HepG2 (cell line): ENCODE data around the gene NT5C3B. TPM values are rescaled to one million over a fixed set of nuclear protein-coding genes. Genes with fewer than 3 reads are reported as not detected.
A peak's percentile ranks its signal among the peaks of the same experiment; 100 is the strongest.

Experiments used
- ARID2 ChIP-seq: sonication (generic); formaldehyde crosslinking; IDR thresholded peaks from 2 replicates; pipeline ENCODE4 v1.8.1; 2022; ENCODE audit warnings: mild to moderate bottlenecking, missing genetic modification reagents, borderline replicate concordance
- FOXA1 ChIP-seq, 2 experiments: fragments of 450-650 bp in 1 of 2; sonication (generic) in 1 of 2; formaldehyde crosslinking in 1 of 2; IDR thresholded peaks; 2 replicates each; pipeline versions ENCODE4 v1.4.0 to v1.6.1; 2016 to 2020; ENCODE audit warnings: missing genetic modification reagents in 1 of 2
- HCFC1 ChIP-seq: fragments of 150-350 bp; IDR thresholded peaks from 2 replicates; pipeline ENCODE4 v1.6.1; 2014; ENCODE audit warnings: low read depth, low read length
- HMG20B ChIP-seq: conservative IDR thresholded peaks from 2 replicates; pipeline ENCODE4 v1.6.1; 2016; ENCODE audit warnings: missing genetic modification reagents, missing compliant biosample characterization
- HNRNPK ChIP-seq: fragments of 200-400 bp; formaldehyde crosslinking; IDR thresholded peaks from 2 replicates; pipeline ENCODE4 v1.6.1; 2018; ENCODE audit warnings: low read length, low read depth, moderate library complexity, mild to moderate bottlenecking; ENCODE audit not compliant: poor library complexity, severe bottlenecking
- KDM6A ChIP-seq: IDR thresholded peaks from 2 replicates; pipeline ENCODE4 v1.6.1; 2016; ENCODE audit warnings: low read depth
- KLF15 ChIP-seq: sonication (generic); formaldehyde crosslinking; IDR thresholded peaks from 2 replicates; pipeline ENCODE4 v1.8.1; 2023; ENCODE audit warnings: borderline replicate concordance, mild to moderate bottlenecking, inconsistent platforms, missing genetic modification reagents, mixed read lengths
- NR2F2 ChIP-seq: IDR thresholded peaks from 2 replicates; pipeline ENCODE4 v1.6.1; 2012; ENCODE audit warnings: low read depth, inconsistent platforms, borderline replicate concordance
- RARG ChIP-seq: sonication (generic); formaldehyde crosslinking; IDR thresholded peaks from 2 replicates; pipeline ENCODE4 v1.4.0; 2020; ENCODE audit warnings: low read depth, mild to moderate bottlenecking, missing genetic modification reagents
- RFX3 ChIP-seq: IDR thresholded peaks from 2 replicates; pipeline ENCODE4 v1.6.1; 2016; ENCODE audit warnings: missing biosample characterization, missing genetic modification reagents
- RXRB ChIP-seq: IDR thresholded peaks from 2 replicates; pipeline ENCODE4 v1.6.1; 2016; ENCODE audit warnings: borderline replicate concordance, missing genetic modification reagents, missing compliant biosample characterization
- SPEN ChIP-seq: sonication (generic); formaldehyde crosslinking; IDR thresholded peaks from 2 replicates; pipeline ENCODE4 v1.5.1; 2020; ENCODE audit warnings: low read depth, mild to moderate bottlenecking, missing genetic modification reagents
- TMF1 ChIP-seq: sonication (generic); formaldehyde crosslinking; IDR thresholded peaks from 2 replicates; pipeline ENCODE4 v1.8.1; 2022; ENCODE audit warnings: low read depth, missing genetic modification reagents
- U2AF1 ChIP-seq: fragments of 200-400 bp; formaldehyde crosslinking; optimal IDR thresholded peaks from 2 replicates; pipeline ENCODE3; 2017; ENCODE audit warnings: mild to moderate bottlenecking, low read depth, low read length
- USF2 ChIP-seq, 2 experiments: sonication (generic) in 1 of 2; formaldehyde crosslinking in 1 of 2; IDR thresholded peaks; 2 replicates each; pipeline versions ENCODE4 v1.5.1 to v1.6.1; 2011 to 2020; ENCODE audit warnings: borderline replicate concordance in 1 of 2, low read depth in 1 of 2, low read length in 1 of 2, mild to moderate bottlenecking in 1 of 2, missing genetic modification reagents in 1 of 2, moderate library complexity in 1 of 2
- ZBTB38 ChIP-seq: sonication (generic); formaldehyde crosslinking; IDR thresholded peaks from 2 replicates; pipeline ENCODE4 v1.5.1; 2020; ENCODE audit warnings: mild to moderate bottlenecking, missing genetic modification reagents
- ZFP36L2 ChIP-seq: sonication (generic); formaldehyde crosslinking; IDR thresholded peaks from 2 replicates; pipeline ENCODE4 v1.4.0; 2020; ENCODE audit warnings: missing genetic modification reagents
- ZFP90 ChIP-seq: sonication (generic); formaldehyde crosslinking; IDR thresholded peaks from 2 replicates; pipeline ENCODE4 v1.8.0; 2022; ENCODE audit warnings: missing genetic modification reagents, mild to moderate bottlenecking, inconsistent platforms, borderline replicate concordance
- ZMYM2 ChIP-seq: sonication (generic); formaldehyde crosslinking; IDR thresholded peaks from 2 replicates; pipeline ENCODE4 v1.8.0; 2022; ENCODE audit warnings: mild to moderate bottlenecking, missing genetic modification reagents
- ZNF18 ChIP-seq: sonication (generic); formaldehyde crosslinking; IDR thresholded peaks from 2 replicates; pipeline ENCODE4 v1.8.0; 2022; ENCODE audit warnings: mild to moderate bottlenecking, missing genetic modification reagents; ENCODE audit not compliant: insufficient replicate concordance
- ZNF263 ChIP-seq: sonication (generic); formaldehyde crosslinking; IDR thresholded peaks from 2 replicates; pipeline ENCODE4 v1.4.0; 2020; ENCODE audit warnings: missing genetic modification reagents
- ZNF329 ChIP-seq: sonication (generic); formaldehyde crosslinking; IDR thresholded peaks from 2 replicates; pipeline ENCODE4 v1.9.0; 2021; ENCODE audit warnings: low read depth, mild to moderate bottlenecking, missing genetic modification reagents
- ZNF335 ChIP-seq: sonication (generic); formaldehyde crosslinking; IDR thresholded peaks from 2 replicates; pipeline ENCODE4 v1.4.0; 2020; ENCODE audit warnings: missing genetic modification reagents
- ZNF441 ChIP-seq: sonication (generic); formaldehyde crosslinking; IDR thresholded peaks from 2 replicates; pipeline ENCODE4 v1.7.0; 2021; ENCODE audit warnings: missing genetic modification reagents, borderline replicate concordance
- ZNF703 ChIP-seq: sonication (generic); formaldehyde crosslinking; IDR thresholded peaks from 2 replicates; pipeline ENCODE4 v1.5.1; 2020; ENCODE audit warnings: missing genetic modification reagents, mild to moderate bottlenecking, moderate library complexity, borderline replicate concordance
- ZNF850 ChIP-seq: sonication (generic); formaldehyde crosslinking; conservative IDR thresholded peaks from 2 replicates; pipeline ENCODE4 v1.9.0; 2021; ENCODE audit warnings: mild to moderate bottlenecking, missing genetic modification reagents
- ZSCAN31 ChIP-seq: sonication (generic); formaldehyde crosslinking; IDR thresholded peaks from 2 replicates; pipeline ENCODE4 v1.5.0; 2020; ENCODE audit warnings: low read depth, mild to moderate bottlenecking, missing genetic modification reagents
- polyA plus RNA-seq, 8 experiments: library from polyadenylated mRNA; depleted of rRNA in 3 of 8; stranded (reverse) in 7 of 8; unstranded in 1 of 8; fragments of >200 nt; fragmentation: Illumina TruSeq in 4 of 8; extraction: Trizol in 4 of 8; gene quantifications; 2 replicates each; pipeline versions ENCODE4 v1.2.1 to v1.2.3, GENCODE V29; 2011 to 2016; ENCODE audit warnings: low read depth in 4 of 8, missing spikeins in 1 of 8, mixed read lengths in 1 of 8; ENCODE audit not compliant: insufficient read depth in 1 of 8
- total RNA-seq, 5 experiments: library from RNA; depleted of rRNA; stranded (reverse); fragments of >200 nt; fragmentation: Illumina TruSeq; extraction: Trizol; gene quantifications; 2 replicates each; pipeline ENCODE4 v1.2.3, GENCODE V29; 2016; ENCODE audit warnings: low read depth in 1 of 5

Gene NT5C3B
- total and polyA plus RNA-seq, 2 of the 13 experiments (the other 11 are each of a cell fraction or from before 2014, with no cell fraction given) = 104 to 126 TPM

GRCh38 chr17:41786227-41787020, 49.6 kb downstream of the NT5C3B start, which contains the start of gene JUP (continued):
- TF ChIP-seq ZNF850 (CRISPR knock-in tag) (no peak; the same call in 1 of the 2 replicates), ZNF329 (CRISPR knock-in tag) (no peak), ZNF441 (CRISPR knock-in tag) (peak; percentile 58; the same call in 1 of the 2 replicates), USF2 (IDR thresholded peaks at IDR 0.05; ENCODE audit: low read depth, low read length) (no peak), USF2 (CRISPR knock-in tag; IDR thresholded peaks at IDR 0.05; ENCODE audit: borderline replicate concordance) (no peak), ZSCAN31 (peak; percentile 73), SPEN (CRISPR knock-in tag) (peak; percentile 62; the same call in 1 of the 2 replicates), ZBTB38 (CRISPR knock-in tag) (peak; percentile 43; the same call in 1 of the 2 replicates), HNRNPK (peak; percentile 52), KDM6A (no peak), ZFP36L2 (CRISPR knock-in tag) (no peak), ZFP90 (CRISPR knock-in tag) (peak; percentile 66; the same call in 1 of the 2 replicates), ZMYM2 (CRISPR knock-in tag) (peak; percentile 85), TMF1 (peak; percentile 95), U2AF1 (peak; percentile 96), ZNF335 (no peak), HCFC1 (no peak), ZNF263 (CRISPR knock-in tag) (0 out of 2 replicates have a peak, but pooled peaks have one; percentile 42), RARG (CRISPR knock-in tag) (no peak), RFX3 (CRISPR knock-in tag) (no peak), RXRB (CRISPR knock-in tag) (peak; percentile 44), KLF15 (peak; percentile 74), ZNF18 (no peak), NR2F2 (no peak), ARID2 (CRISPR knock-in tag) (peak; percentile 91), ZNF703 (no peak), FOXA1 (IDR thresholded peaks at IDR 0.05) (no peak), FOXA1 (CRISPR knock-in tag; IDR thresholded peaks at IDR 0.05) (no peak; the same call in 1 of the 2 replicates), HMG20B (no peak)
